ENCODE results near the gene PLEKHG4B.

PLEKHG4B gene

DNA sequence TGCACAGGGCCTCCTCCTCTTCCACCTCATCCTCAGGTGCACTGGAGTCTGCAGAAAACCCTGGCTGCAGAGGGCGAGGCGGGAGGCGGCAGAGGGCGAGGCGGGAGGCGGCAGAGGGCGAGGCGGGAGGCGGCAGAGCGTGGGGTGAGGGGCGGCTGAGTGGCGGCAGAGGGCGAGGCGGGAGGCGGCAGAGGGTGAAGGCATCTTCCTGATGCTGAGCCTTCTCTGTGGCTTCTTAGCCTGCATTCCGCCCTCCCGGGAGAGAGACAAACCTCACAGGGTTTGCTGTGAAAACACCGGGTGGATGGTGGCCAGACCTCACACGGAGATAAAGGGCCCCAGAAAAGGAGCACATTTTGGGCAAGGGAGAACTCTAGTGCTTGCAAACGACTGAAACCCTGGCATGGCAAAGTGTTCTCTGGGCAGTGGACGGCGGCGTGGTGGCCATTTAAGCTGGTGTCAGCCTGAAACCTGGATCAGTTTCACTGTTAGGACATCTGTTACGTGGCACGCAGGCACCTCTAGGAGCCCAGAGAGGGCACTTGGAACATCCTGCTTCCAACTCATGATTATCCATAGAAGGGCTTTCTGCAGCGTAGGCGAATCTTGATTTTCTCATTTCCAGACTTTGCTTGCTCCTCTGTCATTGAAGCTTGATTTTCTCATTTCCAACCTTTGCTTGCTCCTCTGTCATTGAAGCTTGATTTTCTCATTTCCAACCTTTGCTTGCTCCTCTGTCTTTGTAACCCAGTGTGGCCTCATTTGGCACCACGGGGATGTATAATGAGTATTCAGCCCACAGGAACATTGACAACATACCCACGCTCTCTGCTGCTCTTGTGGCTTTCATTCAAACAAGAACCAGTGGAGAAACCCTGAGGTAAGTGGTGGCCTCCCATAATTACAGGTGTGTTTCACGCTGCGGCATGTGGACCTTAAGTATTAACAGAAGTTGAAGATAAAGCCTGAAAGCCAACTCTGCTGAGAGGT, 16.3 kb upstream of the PLEKHG4B start:
- no peak for DNase-seq

DNA sequence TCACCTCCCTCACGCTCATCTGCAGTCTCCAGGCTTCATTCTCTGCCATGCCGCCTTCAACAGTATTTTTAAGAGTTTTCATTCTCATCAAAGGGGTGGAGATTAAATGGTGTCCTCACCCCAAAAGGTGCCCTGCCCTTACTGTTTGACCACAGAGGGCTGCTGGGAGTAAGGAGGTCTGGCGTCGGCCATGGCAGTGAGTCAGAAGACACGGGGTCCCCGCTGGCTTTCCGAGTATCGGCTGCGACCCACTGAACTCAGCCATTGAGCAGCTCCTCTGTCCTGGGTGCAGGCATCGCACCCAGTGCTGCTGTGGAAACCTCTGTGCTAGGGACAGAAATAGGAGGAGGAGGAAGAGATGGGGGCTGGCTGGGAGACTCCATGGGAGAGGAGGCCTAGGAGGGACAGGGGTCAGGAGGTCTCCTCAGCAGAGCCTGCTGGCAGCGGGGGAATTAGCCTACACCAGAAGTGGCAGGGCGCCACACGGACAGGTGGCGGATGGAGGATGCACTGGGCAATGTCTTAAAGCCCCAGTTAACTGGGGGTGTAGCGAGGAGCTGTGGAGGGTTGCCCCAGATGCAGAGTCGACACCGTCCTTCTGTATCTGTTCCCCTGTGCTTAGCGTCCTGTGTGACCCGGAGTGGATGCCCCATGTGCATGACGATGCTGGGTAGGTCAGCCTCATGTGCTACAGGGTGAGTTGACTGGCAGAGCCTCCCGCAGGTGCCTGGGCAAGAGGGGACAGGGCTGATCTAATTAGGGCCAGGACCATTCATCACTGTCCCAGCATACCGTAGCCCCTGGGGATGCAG, 15.4 kb upstream of the PLEKHG4B start:
- no peak for DNase-seq

DNA sequence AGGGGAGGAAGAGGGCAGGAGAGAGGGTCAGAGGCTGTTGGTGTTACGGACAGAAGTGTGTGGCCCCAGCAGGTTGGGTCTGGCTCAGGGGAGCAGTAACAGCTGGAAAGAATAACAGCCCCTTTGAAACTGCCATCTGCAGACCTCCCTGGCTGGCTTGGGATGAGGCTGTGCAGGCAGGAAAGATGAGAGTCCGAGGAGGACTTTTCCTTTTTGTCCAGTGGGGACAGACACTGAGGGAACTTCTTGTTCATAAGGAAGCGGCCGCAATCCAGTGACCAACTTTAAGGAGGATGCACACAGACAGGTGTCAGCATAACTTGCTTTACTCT, 14.8 kb upstream of the PLEKHG4B start:
- no peak for DNase-seq

- DNase-seq = peak; percentile 58
Measured at GRCh38 chr5:77546-77945, 14.4 kb upstream of the PLEKHG4B start.

- DNase-seq = no peak
Measured at GRCh38 chr5:77957-78804, 13.8 kb upstream of the PLEKHG4B start.

GRCh38 chr5:78805-79149, 13.2 kb upstream of the PLEKHG4B start:
- DNase-seq = no peak

DNA sequence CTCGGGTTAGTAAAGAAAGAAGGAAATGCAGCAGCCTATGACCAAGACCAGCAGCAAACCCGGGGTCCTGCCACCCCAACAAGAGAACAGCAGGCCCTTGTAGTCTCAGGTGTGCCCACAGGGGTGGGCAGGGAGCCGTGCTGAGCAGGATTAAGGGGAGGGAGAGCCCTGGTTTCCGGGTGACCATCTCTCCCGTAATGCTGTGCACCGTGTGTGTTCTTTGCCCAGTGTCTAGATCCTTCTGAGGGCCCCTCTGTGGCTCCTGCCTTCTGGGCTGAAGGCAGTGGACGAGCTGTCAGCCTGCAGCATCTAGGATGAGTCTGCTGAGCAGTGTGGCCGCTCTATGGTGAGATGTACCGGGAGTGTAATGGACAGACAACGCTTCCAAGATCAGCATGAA, 12.7 kb upstream of the PLEKHG4B start:
- no peak for DNase-seq

GRCh38 chr5:79821-80220, 12.1 kb upstream of the PLEKHG4B start:
- no peak for DNase-seq

GRCh38 chr5:81391-82021, 10.5 kb upstream of the PLEKHG4B start:
- DNase-seq = peak; percentile 73

DNA sequence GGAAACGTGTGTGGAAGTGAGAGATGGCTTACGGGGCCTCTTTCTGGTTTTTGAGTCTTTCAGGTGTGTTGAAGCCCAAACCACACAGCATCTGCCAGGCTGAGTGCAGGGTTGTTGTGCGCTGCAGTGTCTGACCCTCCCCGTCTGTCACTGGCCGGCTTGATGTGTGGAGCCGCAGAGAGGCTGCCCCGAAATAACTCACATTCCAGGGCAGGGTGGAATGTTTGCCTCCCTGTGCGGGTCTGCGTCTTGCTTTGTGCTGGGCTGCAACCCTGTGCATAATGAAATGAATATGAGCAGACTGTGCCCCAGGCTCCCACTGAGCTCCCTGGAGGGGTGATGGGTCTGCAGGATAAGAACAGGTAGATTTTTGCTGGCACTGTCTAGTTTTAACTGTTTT, 9.9 kb upstream of the PLEKHG4B start:
- DNase-seq = no peak

DNA sequence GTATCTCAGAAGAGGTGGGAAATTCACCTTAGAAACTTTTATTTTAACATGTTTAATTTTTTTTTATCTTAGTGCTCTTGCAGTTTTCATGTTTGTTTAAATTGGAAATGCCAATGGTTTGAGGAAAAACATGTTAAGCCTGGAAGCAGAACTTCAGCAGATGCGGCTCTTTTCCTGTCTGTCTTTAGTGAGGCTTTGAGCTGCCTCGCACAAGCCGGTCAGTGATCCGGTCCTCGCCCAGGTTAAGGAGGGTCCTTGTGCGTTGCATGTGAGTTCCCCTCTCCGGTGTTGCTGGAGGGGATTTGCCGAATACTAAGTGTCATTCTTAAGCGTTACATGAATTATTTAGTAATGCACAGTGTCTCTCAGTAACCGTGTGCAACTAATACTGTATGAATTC, 9.4 kb upstream of the PLEKHG4B start:
- no peak for DNase-seq

DNA sequence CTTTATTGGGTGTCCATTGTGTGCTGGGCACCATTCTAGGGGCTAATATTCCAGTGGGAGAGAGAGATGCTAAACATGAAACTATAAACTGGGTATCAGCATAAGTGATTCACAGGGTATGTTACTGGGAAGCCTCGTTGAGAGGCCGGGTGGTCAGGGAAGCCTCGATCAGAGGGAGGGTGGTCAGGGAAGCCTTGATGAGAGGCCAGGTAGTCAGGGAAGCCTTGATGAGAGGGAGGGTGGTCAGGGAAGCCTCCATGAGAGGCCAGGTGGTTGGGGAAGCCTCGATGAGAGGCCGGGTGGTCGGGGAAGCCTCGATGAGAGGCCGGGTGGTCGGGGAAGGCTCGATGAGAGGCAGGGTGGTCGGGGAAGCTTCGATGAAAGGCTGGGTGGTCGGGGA, 8.9 kb upstream of the PLEKHG4B start:
- DNase-seq = no peak

- DNase-seq = no peak
Measured at GRCh38 chr5:85334-85995, 6.5 kb upstream of the PLEKHG4B start.

- no peak for DNase-seq
Measured at GRCh38 chr5:89337-90286, 2.4 kb upstream of the PLEKHG4B start.

DNA sequence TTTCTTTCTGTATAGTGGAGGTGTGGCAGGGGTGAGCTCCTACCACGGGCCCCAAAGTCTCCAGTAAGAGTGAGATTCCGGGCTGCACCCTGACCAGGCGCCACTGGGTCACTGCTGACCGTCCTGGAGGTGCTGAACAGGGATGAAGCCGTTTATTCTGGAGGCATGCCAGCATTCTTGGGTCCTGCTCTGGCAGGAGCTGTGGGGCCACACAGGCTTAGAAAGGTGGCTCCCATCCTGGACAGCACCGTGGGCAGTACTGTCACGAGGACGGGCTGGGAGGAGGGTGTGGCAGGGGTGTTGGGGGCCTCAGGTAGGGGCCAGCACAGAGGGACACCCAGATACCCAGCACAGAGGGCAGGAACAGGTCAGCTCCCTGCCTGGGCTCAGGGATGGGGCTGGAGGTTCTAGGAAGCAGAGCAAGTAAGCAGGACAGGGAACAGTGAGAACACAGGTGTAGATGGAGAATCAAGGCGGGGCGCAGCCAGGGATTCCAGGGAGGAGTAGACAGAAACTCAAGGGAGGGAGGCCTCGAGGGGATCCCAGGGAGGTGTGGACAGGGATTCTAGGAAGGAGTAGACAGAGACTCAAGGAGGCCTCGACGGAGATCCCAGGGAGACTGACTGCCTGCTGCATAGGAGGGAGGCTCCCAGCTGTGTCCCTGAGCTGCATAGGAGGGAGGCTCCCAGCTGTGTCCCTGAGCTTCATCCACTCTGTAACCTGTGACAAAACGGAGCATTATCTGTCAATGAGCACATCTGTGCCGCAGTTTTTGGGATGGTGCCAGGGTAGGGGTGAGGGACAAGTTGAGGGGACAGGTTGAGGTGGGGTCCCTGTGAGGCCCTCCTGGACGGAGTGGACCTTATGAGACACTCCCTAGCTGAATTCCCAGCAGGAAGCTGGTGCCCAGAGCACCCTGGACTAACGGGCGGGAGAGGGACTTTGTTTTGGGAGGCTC, 1.1 kb upstream of the PLEKHG4B start:
- DNase-seq = peak; percentile 63

- DNase-seq = peak; percentile 40
Measured at GRCh38 chr5:92401-93220, 643 bp downstream of the PLEKHG4B start.

GRCh38 chr5:93221-93980, 1.4 kb downstream of the PLEKHG4B start:
- DNase-seq = no peak
